GM06990 (cell line): ENCODE measurements around the gene DNMT3A.

ENCODE experiments used
- DNase-seq: peaks from one replicate; pipeline ENCODE4 v3.0.0-alpha.2; 2011; ENCODE audit not compliant: insufficient read length; ENCODE audit errors: extremely low read depth
- H3K27me3 ChIP-seq: replicated peaks from 2 replicates; pipeline ENCODE4 v1.6.0; 2011; ENCODE audit warnings: low read length; ENCODE audit not compliant: control insufficient read depth, insufficient read depth
- H3K36me3 ChIP-seq: 2 replicates; pipeline ENCODE4 v1.5.1; 2011; ENCODE audit warnings: low read length; ENCODE audit not compliant: control insufficient read depth, insufficient read depth
- H3K4me3 ChIP-seq: replicated peaks from 2 replicates; pipeline ENCODE4 v1.5.1; 2011; ENCODE audit warnings: low read depth, mild to moderate bottlenecking, control low read depth, low read length
- TF ChIP-seq, protein P1 (sequence below): IDR thresholded peaks from 2 replicates; pipeline ENCODE4 v1.5.1; 2011; ENCODE audit warnings: low read length, control low read depth, mild to moderate bottlenecking, inconsistent platforms; ENCODE audit not compliant: insufficient read depth, poor library complexity, severe bottlenecking

The DNMT3A gene

DNA sequence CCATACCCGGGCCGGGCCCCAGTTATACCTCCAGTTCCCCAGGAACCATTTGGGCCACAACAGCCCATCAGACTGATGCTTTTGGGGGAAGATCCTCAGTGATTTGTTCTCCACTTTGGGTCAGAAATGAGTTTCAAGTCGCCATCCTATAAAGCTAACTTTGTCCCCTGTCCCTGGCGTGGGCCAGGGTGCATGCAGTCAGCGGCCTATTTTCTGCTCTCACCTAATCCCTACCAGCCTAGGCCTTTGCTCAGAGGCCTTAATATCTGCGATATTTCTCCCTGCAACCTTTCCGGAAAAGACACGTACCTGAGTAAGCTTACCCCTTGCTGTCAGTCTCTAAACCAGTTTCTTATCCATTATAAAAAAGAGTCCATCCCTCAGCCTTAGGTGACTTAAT is 7.2 kb downstream of the DNMT3A start:
- DNase-seq = no peak
- Histone ChIP-seq H3K36me3 (no peaks in the 10 kb centered on the region; the same call in 1 of the 2 replicates), H3K27me3 (no peaks in the 10 kb centered on the region), H3K4me3 (no peak overlapping the region)
- TF ChIP-seq, protein P1, sequence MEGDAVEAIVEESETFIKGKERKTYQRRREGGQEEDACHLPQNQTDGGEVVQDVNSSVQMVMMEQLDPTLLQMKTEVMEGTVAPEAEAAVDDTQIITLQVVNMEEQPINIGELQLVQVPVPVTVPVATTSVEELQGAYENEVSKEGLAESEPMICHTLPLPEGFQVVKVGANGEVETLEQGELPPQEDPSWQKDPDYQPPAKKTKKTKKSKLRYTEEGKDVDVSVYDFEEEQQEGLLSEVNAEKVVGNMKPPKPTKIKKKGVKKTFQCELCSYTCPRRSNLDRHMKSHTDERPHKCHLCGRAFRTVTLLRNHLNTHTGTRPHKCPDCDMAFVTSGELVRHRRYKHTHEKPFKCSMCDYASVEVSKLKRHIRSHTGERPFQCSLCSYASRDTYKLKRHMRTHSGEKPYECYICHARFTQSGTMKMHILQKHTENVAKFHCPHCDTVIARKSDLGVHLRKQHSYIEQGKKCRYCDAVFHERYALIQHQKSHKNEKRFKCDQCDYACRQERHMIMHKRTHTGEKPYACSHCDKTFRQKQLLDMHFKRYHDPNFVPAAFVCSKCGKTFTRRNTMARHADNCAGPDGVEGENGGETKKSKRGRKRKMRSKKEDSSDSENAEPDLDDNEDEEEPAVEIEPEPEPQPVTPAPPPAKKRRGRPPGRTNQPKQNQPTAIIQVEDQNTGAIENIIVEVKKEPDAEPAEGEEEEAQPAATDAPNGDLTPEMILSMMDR = no peak

DNA sequence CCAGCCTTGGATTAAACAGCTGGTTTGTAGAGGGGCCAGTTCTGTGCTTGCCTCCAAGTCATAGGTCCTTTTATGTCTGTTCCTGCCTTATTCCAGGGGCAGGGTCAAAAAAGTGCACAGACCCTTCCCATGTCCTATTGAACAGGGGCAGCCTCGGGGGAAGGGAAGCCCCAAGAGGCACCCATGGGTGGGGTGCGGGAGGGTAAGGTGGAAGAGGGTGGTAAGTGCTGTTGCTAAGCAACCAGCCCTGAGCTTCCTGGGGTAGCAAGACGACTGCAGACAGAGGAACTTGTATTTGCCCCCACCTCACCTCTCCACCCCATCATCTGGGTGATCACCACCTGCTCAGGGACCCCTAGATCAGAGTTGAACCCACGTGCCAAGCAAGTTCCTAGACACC is 7.7 kb downstream of the DNMT3A start:
- TF ChIP-seq, protein P1 = no peak
- Histone ChIP-seq H3K36me3 (no peaks in the 10 kb centered on the region; the same call in 1 of the 2 replicates), H3K4me3 (no peak overlapping the region), H3K27me3 (no peaks in the 10 kb centered on the region)
- no peak for DNase-seq

DNA sequence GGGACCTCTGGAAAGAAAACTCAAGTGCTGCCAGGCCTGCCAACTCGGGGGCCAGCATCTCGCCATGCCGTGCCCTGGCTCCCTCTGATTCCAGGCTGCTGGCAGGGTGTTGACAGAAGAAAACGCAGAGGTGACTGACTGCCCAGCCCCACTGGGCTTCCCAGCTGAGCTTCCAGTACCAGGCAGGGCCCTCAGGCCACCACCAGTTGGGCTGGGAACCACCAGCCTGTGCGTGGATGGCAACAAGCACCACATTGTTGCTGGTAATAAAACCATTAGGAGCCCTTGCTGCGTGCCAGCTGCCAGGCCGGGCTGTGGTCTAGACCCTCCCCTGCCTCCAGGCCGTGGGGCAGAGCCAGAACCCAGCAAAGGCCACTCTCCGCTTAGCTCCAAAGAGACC is 9.2 kb downstream of the DNMT3A start:
- Histone ChIP-seq H3K27me3 (no peaks in the 10 kb centered on the region), H3K4me3 (no peak overlapping the region), H3K36me3 (no peaks in the 10 kb centered on the region)
- TF ChIP-seq, protein P1 = no peak
- DNase-seq = no peak

DNA sequence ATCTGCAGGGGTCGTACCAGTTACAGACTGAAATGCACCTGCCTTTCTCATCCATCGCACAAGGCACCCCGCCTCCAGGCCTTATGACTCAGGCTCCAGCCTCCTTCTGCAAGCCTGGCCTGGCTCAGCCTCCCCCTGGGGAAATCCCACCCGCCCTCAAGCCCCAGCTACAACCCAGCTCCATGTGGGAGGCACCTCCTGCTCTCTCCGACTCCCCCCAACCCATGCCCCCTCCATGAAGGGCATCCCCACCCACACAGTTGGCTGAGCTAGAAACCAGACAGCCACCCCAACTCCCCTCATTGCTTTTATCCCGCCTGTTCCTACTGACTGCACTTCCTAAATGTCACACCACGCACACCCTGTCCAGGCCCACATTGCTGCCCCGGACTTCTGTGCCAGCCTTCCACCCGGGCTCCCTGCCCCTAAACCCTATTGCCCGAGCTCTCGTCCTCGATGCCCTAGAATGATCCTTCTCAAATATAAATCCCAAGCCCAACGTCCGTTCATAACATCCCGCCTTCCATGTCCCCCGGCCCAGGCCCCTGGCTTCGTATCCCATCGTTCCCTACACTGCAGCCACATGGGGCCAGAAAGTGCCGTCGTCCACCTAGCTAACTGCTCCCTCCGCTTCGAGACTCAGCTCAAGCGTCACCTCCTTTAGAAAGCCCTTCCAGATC is 9.9 kb downstream of the DNMT3A start:
- no peaks in the 10 kb centered on the region for H3K27me3 ChIP-seq
- no peak overlapping the region for H3K4me3 ChIP-seq
- TF ChIP-seq, protein P1 = no peak
- H3K36me3 ChIP-seq = no peaks in the 10 kb centered on the region
- DNase-seq = no peak

DNA sequence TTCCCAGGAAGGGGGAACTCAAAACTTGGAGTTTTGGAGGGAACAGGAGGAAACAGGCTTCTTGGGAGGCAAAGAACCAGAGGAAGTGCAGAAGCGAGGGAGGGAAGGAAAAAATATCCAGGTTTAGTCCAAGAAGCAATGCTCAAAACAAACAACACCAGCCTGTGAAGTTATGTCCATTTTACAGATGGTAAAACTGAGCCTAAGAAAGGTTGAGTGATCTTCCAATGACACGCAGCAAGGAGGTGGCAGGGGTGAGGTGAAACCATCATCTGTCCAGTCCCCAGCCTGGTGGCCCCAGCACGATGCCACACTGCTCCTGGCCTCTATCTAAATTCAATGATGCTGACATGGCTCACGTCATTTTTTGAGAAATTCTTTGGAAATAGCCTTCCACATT is 10.8 kb downstream of the DNMT3A start:
- Histone ChIP-seq H3K27me3 (no peaks in the 10 kb centered on the region), H3K4me3 (no peak overlapping the region), H3K36me3 (no peaks in the 10 kb centered on the region; the same call in 1 of the 2 replicates)
- TF ChIP-seq, protein P1 = no peak
- no peak for DNase-seq

DNA sequence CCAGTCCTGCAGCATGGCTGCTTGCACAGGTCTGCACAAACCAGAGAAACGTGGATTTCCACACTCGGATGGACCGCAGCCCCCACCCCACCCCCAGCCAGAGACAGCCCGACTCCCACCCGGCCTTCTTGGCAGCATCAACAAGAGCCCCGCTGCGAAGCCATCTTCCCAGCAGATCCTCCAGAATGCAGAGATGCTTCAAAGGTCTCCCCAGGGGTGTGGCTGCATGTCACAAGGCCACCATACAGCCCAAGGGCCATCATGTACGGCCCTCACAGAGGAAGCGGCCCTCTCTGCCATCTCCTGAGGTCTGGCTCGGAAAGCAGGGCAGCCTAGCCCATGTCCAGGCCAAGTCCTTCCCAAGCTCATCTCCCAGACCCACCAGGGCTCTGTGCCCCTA is 11.5 kb downstream of the DNMT3A start:
- TF ChIP-seq, protein P1 = no peak
- no peaks in the 10 kb centered on the region for H3K27me3 ChIP-seq
- no peak for DNase-seq

More for the DNA sequence above, 11.5 kb downstream of the DNMT3A start:
- Histone ChIP-seq H3K36me3 (no peaks in the 10 kb centered on the region; the same call in 1 of the 2 replicates), H3K4me3 (no peak overlapping the region)
